BLaER1 (cell line): Measurements from ENCODE around the gene SPDYE6.
A peak's percentile ranks its signal among the peaks of the same experiment; 100 is the strongest.
"Not testable (repeated sequence)": the region's sequence is repeated elsewhere in the genome, so short reads cannot be mapped to it uniquely, and the experiment has no call there.

Experiments
- H3K27ac ChIP-seq: shearing (Covaris generic); formaldehyde crosslinking; 2 replicates; pipeline ENCODE4 v1.8.1; 2022
- H3K27me3 ChIP-seq: shearing (Covaris generic); formaldehyde crosslinking; 2 replicates; pipeline ENCODE4 v1.8.1; 2022
- H3K36me3 ChIP-seq: shearing (Covaris generic); formaldehyde crosslinking; 2 replicates; pipeline ENCODE4 v1.8.1; 2022
- H3K4me1 ChIP-seq: shearing (Covaris generic); formaldehyde crosslinking; 2 replicates; pipeline ENCODE4 v1.8.1; 2022
- H3K4me2 ChIP-seq: shearing (Covaris generic); formaldehyde crosslinking; 2 replicates; pipeline ENCODE4 v1.8.1; 2022
- H3K4me3 ChIP-seq: shearing (Covaris generic); formaldehyde crosslinking; 2 replicates; pipeline ENCODE4 v1.8.1; 2022
- H3K9ac ChIP-seq: shearing (Covaris generic); formaldehyde crosslinking; 2 replicates; pipeline ENCODE4 v1.8.1; 2022
- H3K9me3 ChIP-seq: shearing (Covaris generic); formaldehyde crosslinking; 2 replicates; pipeline ENCODE4 v1.8.1; 2022
- H4K20me1 ChIP-seq: shearing (Covaris generic); formaldehyde crosslinking; 2 replicates; pipeline ENCODE4 v1.8.1; 2022
- Cebpa-rat ChIP-seq: shearing (Covaris generic); IDR thresholded peaks from 2 replicates; pipeline ENCODE4 v1.8.1; 2022

The SPDYE6 gene, protein sequence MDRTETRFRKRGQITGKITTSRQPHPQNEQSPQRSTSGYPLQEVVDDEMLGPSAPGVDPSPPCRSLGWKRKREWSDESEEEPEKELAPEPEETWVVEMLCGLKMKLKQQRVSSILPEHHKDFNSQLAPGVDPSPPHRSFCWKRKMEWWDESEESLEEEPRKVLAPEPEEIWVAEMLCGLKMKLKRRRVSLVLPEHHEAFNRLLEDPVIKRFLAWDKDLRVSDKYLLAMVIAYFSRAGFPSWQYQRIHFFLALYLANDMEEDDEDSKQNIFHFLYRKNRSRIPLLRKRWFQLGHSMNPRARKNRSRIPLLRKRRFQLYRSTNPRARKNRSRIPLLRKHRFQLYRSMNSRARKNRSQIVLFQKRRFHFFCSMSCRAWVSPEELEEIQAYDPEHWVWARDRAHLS

DNA sequence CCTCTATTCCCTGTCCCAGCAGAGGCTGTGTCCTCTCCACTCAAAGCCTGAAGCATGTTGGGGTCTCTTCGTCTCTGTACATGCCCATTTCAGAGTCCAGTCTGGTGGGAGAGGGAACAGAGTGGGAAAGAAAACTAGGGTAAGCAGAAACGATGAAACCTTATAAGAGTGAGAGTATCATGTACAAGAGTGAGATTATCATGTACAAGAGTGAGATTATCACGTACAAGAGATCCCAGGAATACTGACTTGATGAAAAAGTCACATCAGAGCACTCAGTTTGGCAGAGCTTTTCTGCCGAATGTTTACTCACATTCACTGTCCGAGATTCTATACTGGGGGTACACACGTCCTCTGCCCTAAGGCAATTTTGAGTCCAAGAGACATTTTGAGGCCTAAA lies at the start of gene SPDYE6:
Gene SPDYE6, minus strand, starts transcription at position 101 of the 400 bp plus-strand sequence. CDS start 421 bp downstream, outside the sequence.
- not testable (repeated sequence) for H3K4me3 ChIP-seq, H3K27me3 ChIP-seq, H3K9ac ChIP-seq, H3K9me3 ChIP-seq, H4K20me1 ChIP-seq, H3K4me2 ChIP-seq, H3K27ac ChIP-seq, H3K36me3 ChIP-seq
- peaks cover 12% of the 10 kb centered on the region for H3K4me1 ChIP-seq

DNA sequence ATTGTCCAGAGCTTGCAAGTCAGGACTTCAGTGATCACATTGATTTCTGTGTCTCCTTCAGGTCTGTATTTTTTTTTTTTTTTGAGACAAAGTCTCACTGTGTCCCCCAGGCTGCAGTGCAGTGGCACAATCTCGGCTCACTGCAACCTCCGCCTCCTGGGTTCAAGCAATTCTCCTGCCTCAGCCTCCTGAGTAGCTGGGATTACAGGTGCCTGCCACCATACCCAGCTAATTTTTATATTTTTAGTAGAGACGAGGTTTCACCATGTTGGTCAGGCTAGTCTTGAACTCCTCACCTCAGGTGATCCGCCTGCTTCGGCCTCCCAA lies 48.6 kb upstream of the SPDYE6 start:
- not testable (repeated sequence) for H3K27ac ChIP-seq, H3K9me3 ChIP-seq, H3K4me2 ChIP-seq, H3K27me3 ChIP-seq, H3K4me3 ChIP-seq, H3K9ac ChIP-seq
- peaks cover 36% of the 10 kb centered on the region for H3K4me1 ChIP-seq
- peaks cover 36% of the 10 kb centered on the region for H4K20me1 ChIP-seq
- peaks cover 93% of the 10 kb centered on the region for H3K36me3 ChIP-seq

DNA sequence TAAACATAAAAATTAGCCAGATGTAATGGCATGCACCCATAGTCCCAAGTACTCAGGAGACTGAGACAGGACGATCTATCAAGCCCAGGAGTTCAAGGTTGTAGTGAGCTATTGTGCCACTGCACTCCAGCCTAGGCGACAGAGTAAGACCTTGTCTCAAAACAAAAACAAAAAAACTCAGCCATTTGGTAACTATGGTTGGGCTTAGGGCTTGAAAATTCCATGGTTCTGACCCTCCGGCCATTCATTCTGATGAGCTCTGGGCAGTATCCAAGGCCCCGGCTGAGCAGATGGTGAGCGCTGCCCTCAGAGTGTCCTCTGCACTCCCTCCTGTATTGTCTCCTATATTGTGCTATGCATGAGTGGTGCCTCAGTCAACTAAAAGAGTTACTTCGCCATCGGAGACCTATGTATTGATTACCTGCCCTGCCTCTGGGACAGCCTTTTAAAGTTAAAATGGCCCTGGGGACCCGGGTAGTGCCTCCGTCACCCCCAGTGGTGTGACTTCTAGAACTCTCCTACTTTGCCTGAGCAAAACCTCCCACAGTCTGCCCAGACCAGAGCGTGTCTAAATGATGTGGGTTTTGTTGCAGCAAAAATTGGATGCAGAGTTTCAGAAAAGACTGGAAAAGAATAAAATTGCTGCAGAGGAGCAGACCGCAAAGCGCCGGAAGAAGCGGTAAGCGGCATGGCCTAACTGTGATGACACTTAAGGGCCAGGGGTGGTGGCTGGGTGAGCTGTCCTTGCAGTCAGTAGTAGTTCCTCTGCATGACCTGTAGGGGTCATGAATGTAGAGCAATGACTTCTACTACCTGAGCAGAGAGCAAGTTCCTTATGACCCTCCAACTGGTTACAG lies 48.0 kb upstream of the SPDYE6 start:
- peaks cover 2% of the 10 kb centered on the region for H3K9me3 ChIP-seq
- no peak overlapping the region for H3K4me3 ChIP-seq
- H3K27ac ChIP-seq, result no peak overlapping the region
- H3K36me3 ChIP-seq, result peaks cover 93% of the 10 kb centered on the region
- H3K4me1 ChIP-seq, result peaks cover 33% of the 10 kb centered on the region
- TF ChIP-seq Cebpa-rat, result no peak
- peaks cover 36% of the 10 kb centered on the region for H4K20me1 ChIP-seq
- H3K27me3 ChIP-seq, result no peaks in the 10 kb centered on the region
- H3K9ac ChIP-seq, result no peak overlapping the region; the same call in 1 of the 2 replicates
- peak overlapping the region; percentile 43 for H3K4me2 ChIP-seq

DNA sequence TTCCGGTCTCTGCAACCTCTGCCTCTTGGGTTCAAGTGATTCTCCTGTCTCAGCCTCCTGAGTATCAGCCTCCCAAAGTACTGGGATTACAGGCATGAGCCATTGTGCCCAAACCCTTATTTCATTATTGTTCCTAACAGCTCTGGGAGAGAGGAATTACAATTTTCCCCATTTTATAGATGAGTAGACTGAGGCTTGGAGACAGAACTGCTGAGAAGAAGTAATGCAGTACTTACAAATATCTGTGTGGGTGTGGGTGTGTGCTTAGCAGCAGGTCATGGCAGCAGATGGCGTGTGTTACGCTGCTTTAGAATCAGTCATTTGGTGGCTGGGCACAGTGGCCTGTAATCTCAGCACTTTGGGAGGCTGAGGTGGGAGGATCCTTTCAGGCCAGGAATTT lies 47.3 kb upstream of the SPDYE6 start:
- Histone ChIP-seq H4K20me1 (peaks cover 35% of the 10 kb centered on the region), H3K36me3 (peaks cover 95% of the 10 kb centered on the region), H3K4me1 (peaks cover 26% of the 10 kb centered on the region), H3K27ac (no peak overlapping the region), H3K27me3 (no peaks in the 10 kb centered on the region), H3K9ac (no peak overlapping the region), H3K4me2 (no peak overlapping the region), H3K9me3 (no peaks in the 10 kb centered on the region), H3K4me3 (no peak overlapping the region)
- TF ChIP-seq Cebpa-rat, result no peak

DNA sequence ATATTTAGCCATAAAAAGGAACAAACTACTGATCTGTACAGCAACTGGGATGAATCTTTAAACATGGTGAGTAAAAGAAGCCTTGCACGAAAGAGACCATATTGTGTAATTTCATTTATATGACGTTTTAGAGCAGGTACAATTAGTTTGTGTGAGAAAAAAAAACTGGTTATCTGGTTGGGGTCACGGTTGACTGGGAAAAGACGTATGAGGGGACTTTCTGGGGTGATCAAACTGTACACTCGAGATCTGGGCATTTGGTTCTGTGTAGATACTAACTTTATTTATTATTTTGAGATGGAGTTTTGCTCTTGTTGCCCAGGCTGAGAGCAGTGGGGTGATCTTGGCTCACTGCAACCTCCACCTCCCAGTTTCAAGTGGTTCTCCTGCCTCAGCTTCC lies 44.1 kb upstream of the SPDYE6 start:
- no peak overlapping the region for H3K4me2 ChIP-seq
- peaks cover 31% of the 10 kb centered on the region for H4K20me1 ChIP-seq
- H3K9ac ChIP-seq, result no peak overlapping the region
- peaks cover 70% of the 10 kb centered on the region for H3K36me3 ChIP-seq
- no peaks in the 10 kb centered on the region for H3K27me3 ChIP-seq
- no peak overlapping the region for H3K4me3 ChIP-seq
- TF ChIP-seq Cebpa-rat, result no peak
- H3K27ac ChIP-seq, result no peak overlapping the region
- H3K9me3 ChIP-seq, result no peaks in the 10 kb centered on the region
- H3K4me1 ChIP-seq, result peaks cover 25% of the 10 kb centered on the region

DNA sequence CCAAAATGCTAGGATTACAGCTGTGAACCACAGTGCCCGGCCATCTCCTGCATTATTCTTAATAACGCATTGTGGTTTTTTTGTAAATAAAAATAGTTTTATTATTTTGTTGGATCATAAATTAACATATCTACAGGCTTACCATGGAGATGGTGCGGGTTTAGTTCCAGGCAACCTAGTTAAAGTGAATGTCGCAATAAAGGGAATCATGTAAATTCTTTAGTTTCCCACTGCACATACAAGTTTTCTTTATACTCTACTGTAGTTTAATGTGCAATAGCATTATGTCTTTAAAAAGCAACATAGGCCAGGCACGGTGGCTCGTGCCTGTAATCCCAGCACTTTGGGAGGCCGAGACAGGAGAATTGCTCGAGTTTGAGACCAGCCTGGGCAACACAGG lies 42.3 kb upstream of the SPDYE6 start:
- Histone ChIP-seq H3K4me3 (no peak overlapping the region), H3K9ac (no peak overlapping the region), H3K4me1 (peaks cover 24% of the 10 kb centered on the region), H3K4me2 (no peak overlapping the region), H3K9me3 (no peaks in the 10 kb centered on the region), H3K27me3 (no peaks in the 10 kb centered on the region), H3K36me3 (peaks cover 68% of the 10 kb centered on the region), H3K27ac (no peak overlapping the region), H4K20me1 (peaks cover 28% of the 10 kb centered on the region)
- TF ChIP-seq Cebpa-rat, result peak; percentile 55; the same call in 1 of the 2 replicates

DNA sequence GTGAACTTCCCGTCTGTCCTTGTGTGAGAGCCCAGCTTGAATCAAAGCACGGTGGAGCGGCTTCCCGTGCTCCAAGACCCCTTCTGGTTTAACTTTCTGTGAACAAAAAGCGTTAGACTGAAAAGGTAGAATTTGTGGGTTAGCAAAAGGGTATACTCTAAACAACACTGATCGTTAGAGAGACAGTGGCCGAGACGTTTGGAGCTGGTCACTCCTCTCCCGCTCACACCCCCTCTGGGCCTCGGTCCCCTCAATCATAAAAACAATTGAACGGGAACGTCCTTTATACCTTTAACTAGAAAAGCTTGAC lies 40.4 kb upstream of the SPDYE6 start:
- no peaks in the 10 kb centered on the region for H3K27me3 ChIP-seq
- H3K4me2 ChIP-seq, result peak overlapping the region; percentile 98
- peaks cover 24% of the 10 kb centered on the region for H3K4me1 ChIP-seq
- TF ChIP-seq Cebpa-rat, result no peak
- H3K9me3 ChIP-seq, result no peaks in the 10 kb centered on the region
- peak overlapping the region; percentile 84 for H3K27ac ChIP-seq
- peaks cover 68% of the 10 kb centered on the region for H3K36me3 ChIP-seq
- peaks cover 30% of the 10 kb centered on the region for H4K20me1 ChIP-seq
- peak overlapping the region; percentile 94 for H3K4me3 ChIP-seq
- H3K9ac ChIP-seq, result peak overlapping the region; percentile 95

DNA sequence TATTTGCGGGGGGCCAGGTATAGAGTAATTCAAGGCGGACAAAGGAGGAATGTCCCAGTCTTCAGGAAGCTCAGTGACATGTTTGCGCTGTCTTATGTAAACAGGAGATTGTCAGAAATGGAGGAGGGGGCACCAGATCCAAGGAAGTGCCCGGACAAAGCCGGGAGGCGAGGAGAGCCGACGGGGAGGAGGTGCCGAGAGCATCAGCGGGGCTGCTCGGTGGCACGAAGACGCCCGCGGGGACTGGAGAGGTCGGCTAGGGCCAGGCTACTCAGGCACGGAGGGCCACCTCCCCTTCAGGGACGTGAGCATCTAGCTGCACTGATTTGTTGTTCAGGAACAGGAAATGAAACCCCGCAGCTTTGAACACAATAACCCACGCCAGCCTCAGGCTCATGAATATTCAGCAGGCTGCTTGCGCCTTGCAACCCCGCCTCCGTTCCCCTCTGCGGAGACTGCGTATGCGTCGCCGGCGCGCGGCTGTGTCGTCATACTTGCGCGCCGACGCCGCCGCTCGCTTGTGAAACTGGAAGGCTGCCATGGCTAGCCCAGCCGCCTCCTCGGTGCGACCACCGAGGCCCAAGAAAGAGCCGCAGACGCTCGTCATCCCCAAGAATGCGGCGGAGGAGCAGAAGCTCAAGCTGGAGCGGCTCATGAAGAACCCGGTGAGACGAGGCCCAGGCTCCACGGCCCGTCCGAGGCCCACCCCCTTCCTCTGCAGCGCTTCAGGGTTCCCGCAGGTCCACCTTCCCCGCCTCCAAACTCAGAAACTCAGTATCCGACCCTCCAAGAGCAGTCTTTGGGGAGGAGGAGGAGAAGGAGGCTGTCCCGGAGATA lies 39.8 kb upstream of the SPDYE6 start, which contains the start of gene PRKRIP1:
Gene PRKRIP1, plus strand, starts transcription at position 491 of the 837 bp plus-strand sequence. Its CDS starts 49 bp downstream, at position 540.
- peaks cover 24% of the 10 kb centered on the region for H3K4me1 ChIP-seq
- no peak for TF ChIP-seq Cebpa-rat
- peaks cover 36% of the 10 kb centered on the region for H4K20me1 ChIP-seq
- H3K4me2 ChIP-seq, result peak within 1 kb of the TSS; percentile 98
- no peaks in the 10 kb centered on the region for H3K9me3 ChIP-seq
- peak within 1 kb of the TSS; percentile 84 for H3K27ac ChIP-seq
- no peaks in the 10 kb centered on the region for H3K27me3 ChIP-seq
- H3K4me3 ChIP-seq, result peak within 1 kb of the TSS; percentile 94
- H3K9ac ChIP-seq, result peak within 1 kb of the TSS; percentile 95
- H3K36me3 ChIP-seq, result peaks cover 66% of the 10 kb centered on the region

DNA sequence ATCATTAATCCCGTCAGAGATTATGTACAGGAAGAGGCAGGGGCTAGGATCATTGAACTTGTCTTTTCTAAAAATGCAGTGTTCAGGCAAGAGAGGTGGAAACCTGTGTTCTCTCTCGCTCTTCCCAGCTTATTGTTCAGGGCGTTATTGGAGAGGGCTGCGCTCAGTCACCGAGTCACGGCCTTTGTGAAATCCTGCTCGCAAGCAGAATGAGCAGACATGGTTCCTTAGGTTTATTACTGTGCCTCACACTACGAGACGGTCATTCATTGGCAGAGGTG lies 39.3 kb upstream of the SPDYE6 start:
- H3K9me3 ChIP-seq, result no peaks in the 10 kb centered on the region
- H3K9ac ChIP-seq, result peak overlapping the region; percentile 95; the same call in 1 of the 2 replicates
- peak overlapping the region; percentile 85 for H3K4me2 ChIP-seq
- TF ChIP-seq Cebpa-rat, result no peak
- H4K20me1 ChIP-seq, result peaks cover 41% of the 10 kb centered on the region
- H3K36me3 ChIP-seq, result peaks cover 61% of the 10 kb centered on the region
- peaks cover 24% of the 10 kb centered on the region for H3K4me1 ChIP-seq
- no peaks in the 10 kb centered on the region for H3K27me3 ChIP-seq
- H3K4me3 ChIP-seq, result peak overlapping the region; percentile 94
- peak overlapping the region; percentile 84; the same call in 1 of the 2 replicates for H3K27ac ChIP-seq

DNA sequence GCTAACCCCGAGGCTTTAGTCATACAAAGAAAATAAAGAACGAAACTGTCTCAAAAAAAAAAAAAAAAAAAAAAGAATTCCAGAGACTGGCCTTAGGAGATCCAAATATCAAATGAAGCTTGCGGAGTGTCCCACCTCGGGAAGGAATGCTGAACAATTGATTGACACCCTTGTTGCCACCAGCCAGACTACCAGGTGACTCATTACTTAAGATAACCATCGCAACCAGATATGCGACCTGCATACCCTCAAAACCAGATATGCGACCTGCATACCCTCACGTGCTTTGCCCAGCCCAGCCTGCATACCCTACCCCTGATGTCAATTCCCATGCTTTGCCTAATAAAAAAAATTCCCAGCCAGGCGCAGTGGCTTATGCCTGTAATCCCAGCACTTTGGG lies 37.2 kb upstream of the SPDYE6 start:
- Histone ChIP-seq H3K9ac (no peak overlapping the region), H3K9me3 (no peaks in the 10 kb centered on the region), H3K27ac (no peak overlapping the region), H3K4me1 (peaks cover 24% of the 10 kb centered on the region), H3K27me3 (no peaks in the 10 kb centered on the region), H3K4me2 (no peak overlapping the region), H3K4me3 (no peak overlapping the region), H3K36me3 (peaks cover 50% of the 10 kb centered on the region), H4K20me1 (peaks cover 48% of the 10 kb centered on the region)
- no peak for TF ChIP-seq Cebpa-rat
